ENCODE data around the gene TSPAN15. TPM values are rescaled to one million over a fixed set of nuclear protein-coding genes. Genes with fewer than 3 reads are reported as not detected.

TSPAN15 gene
- total RNA-seq, 3 donors from 2014 or later (not counting 1 experiment from before 2014, with no cell fraction given) = 1.3 to 3.9 (median 2.1) TPM

DNA sequence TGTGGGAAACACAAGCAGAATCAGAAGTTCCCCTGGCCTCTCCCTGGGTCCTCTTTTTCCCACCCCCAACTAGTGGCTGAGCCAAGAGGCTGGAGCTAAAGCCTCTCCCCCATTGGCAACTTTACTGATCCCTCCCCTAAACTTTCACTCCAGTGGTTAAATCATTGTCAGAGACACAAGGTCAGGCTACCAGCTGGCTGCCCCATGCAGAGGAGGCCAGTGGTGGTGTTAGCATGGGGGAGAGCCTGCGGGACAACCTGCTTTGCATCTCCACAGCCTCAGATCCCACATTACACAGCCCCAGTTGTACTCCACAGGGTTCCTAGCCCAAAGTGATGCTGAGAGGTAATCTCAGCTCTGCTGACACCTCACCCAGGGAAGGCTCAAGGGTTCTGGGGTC, 101.0 kb downstream of the TSPAN15 start:
- Mint-ChIP-seq H3K27ac (no peak overlapping the region), H3K9me3 (peaks cover 7 to 13% of the 10 kb centered on the region in 2 donors), H3K27me3 (ENCODE audit: low read depth in 2 of 2) (peaks cover 30 to 64% of the 10 kb centered on the region in 2 donors), H3K36me3 (peaks cover 23% of the 10 kb centered on the region), H3K4me3 (no peak overlapping the region), H3K4me1 (no peaks in the 10 kb centered on the region)
- intact Hi-C loops (cut with micrococcal nuclease) = no loop called here
- peaks cover 3% of the 10 kb centered on the region for H3K27me3 ChIP-seq (ENCODE audit: control insufficient read depth, insufficient read depth, low read length)
- H3K27ac ChIP-seq (ENCODE audit: low read length) = no peak overlapping the region
- no peak overlapping the region for H3K4me3 ChIP-seq (ENCODE audit: low read length)
- H3K36me3 ChIP-seq (ENCODE audit: control insufficient read depth, insufficient read depth, low read length) = no peaks in the 10 kb centered on the region
- DNase-seq (no peak), ATAC-seq (no peak)
- peaks cover 16% of the 10 kb centered on the region for H3K9me3 ChIP-seq (ENCODE audit: control insufficient read depth, insufficient read depth, low read length)
- H3K4me1 ChIP-seq (ENCODE audit: control insufficient read depth, insufficient read depth, low read length) = no peaks in the 10 kb centered on the region
- 14% methylated on average over 1 of the region's 1 CpG for WGBS (ENCODE audit: insufficient coverage)
- TF ChIP-seq CTCF (IDR thresholded peaks at IDR 0.05) = no peak

- WGBS (ENCODE audit: insufficient coverage) = 95% methylated on average over 4 of the region's 4 CpGs
- Histone ChIP-seq H3K4me3 (ENCODE audit: low read length) (no peak overlapping the region), H3K27ac (ENCODE audit: low read length) (no peak overlapping the region), H3K27me3 (ENCODE audit: control insufficient read depth, insufficient read depth, low read length) (peaks cover 3% of the 10 kb centered on the region), H3K4me1 (ENCODE audit: control insufficient read depth, insufficient read depth, low read length) (peaks cover 3% of the 10 kb centered on the region), H3K36me3 (ENCODE audit: control insufficient read depth, insufficient read depth, low read length) (no peaks in the 10 kb centered on the region), H3K9me3 (ENCODE audit: control insufficient read depth, insufficient read depth, low read length) (peaks cover 16% of the 10 kb centered on the region)
- Mint-ChIP-seq H3K4me1 (peaks cover 4 to 5% of the 10 kb centered on the region in 2 donors), H3K9me3 (peaks cover 7 to 12% of the 10 kb centered on the region in 2 donors), H3K36me3 (peaks cover 20% of the 10 kb centered on the region), H3K27me3 (ENCODE audit: low read depth in 2 of 2) (peaks cover 29 to 54% of the 10 kb centered on the region in 2 donors), H3K4me3 (no peak overlapping the region), H3K27ac (no peak overlapping the region)
- ATAC-seq (no peak), DNase-seq (no peak)
- intact Hi-C loops (cut with micrococcal nuclease) = no loop called here
- TF ChIP-seq CTCF (IDR thresholded peaks at IDR 0.05) = no peak
These were observed 102.1 kb downstream of the TSPAN15 start for GRCh38 chr10:69553328-69553727.

- no peak overlapping the region for H3K27ac Mint-ChIP-seq
- H3K4me1 Mint-ChIP-seq = peaks cover 13% of the 10 kb centered on the region in 2 donors
- Histone ChIP-seq H3K36me3 (ENCODE audit: control insufficient read depth, insufficient read depth, low read length) (no peaks in the 10 kb centered on the region), H3K9me3 (ENCODE audit: control insufficient read depth, insufficient read depth, low read length) (peaks cover 12% of the 10 kb centered on the region), H3K27ac (ENCODE audit: low read length) (no peak overlapping the region), H3K4me1 (ENCODE audit: control insufficient read depth, insufficient read depth, low read length) (peaks cover 14% of the 10 kb centered on the region), H3K27me3 (ENCODE audit: control insufficient read depth, insufficient read depth, low read length) (peaks cover 3% of the 10 kb centered on the region), H3K4me3 (ENCODE audit: low read length) (no peak overlapping the region)
- no peak for TF ChIP-seq CTCF (IDR thresholded peaks at IDR 0.05)
- WGBS (ENCODE audit: insufficient coverage) = 66% methylated on average over 4 of the region's 6 CpGs
- no peak for ATAC-seq
- H3K27me3 Mint-ChIP-seq (ENCODE audit: low read depth in 2 of 2) = peaks cover 23 to 46% of the 10 kb centered on the region in 2 donors
- H3K4me3 Mint-ChIP-seq = no peak overlapping the region
- peaks cover 5 to 6% of the 10 kb centered on the region in 2 donors for H3K9me3 Mint-ChIP-seq
- no peak for DNase-seq
- intact Hi-C loops (cut with micrococcal nuclease) = no loop called here
- peaks cover 10% of the 10 kb centered on the region for H3K36me3 Mint-ChIP-seq
These were observed 103.3 kb downstream of the TSPAN15 start for GRCh38 chr10:69554611-69555010.

Other genes starting within 250 kb of the TSPAN15 start
- gene HKDC1, start 231.1 kb upstream of the TSPAN15 start, total RNA-seq = under 1 TPM in 2 of 3 donors, not detected in 1; 0.50 to 0.82 TPM
- 10 to 100 TPM; 58.4 to 72.6 (median 69.5) TPM for gene HK1, start 173.0 kb upstream of the TSPAN15 start, total RNA-seq
- gene TACR2, start 34.5 kb upstream of the TSPAN15 start, total RNA-seq = not detected
- not detected for gene NEUROG3, start 122.0 kb downstream of the TSPAN15 start, total RNA-seq
- gene FAM241B, start 178.8 kb downstream of the TSPAN15 start, total RNA-seq = 1 to 10 TPM in 2 of 3 donors, not detected in 1; 1.1 to 1.3 TPM

Data from natural killer cell (primary cell).